Ishikawa (cell line): ENCODE results near the gene STXBP4.

Experiments used
- CEBPB ChIP-seq: IDR thresholded peaks from 2 replicates; pipeline ENCODE4 v1.6.1; 2012
- CREB1 ChIP-seq: IDR thresholded peaks from 2 replicates; pipeline ENCODE4 v1.6.1; 2012; ENCODE audit warnings: low read depth
- EGR1 ChIP-seq: IDR thresholded peaks from 2 replicates; pipeline ENCODE4 v1.6.1; 2012
- EP300 ChIP-seq: IDR thresholded peaks from 2 replicates; pipeline ENCODE4 v1.6.1; 2012; ENCODE audit warnings: borderline replicate concordance
- NFIC ChIP-seq: IDR thresholded peaks from 2 replicates; pipeline ENCODE4 v1.6.1; 2012
- RAD21 ChIP-seq: IDR thresholded peaks from 2 replicates; pipeline ENCODE4 v1.6.1; 2012; ENCODE audit warnings: low read depth
- TAF1 ChIP-seq: IDR thresholded peaks from 2 replicates; pipeline ENCODE4 v1.6.1; 2012; ENCODE audit warnings: low read depth, mild to moderate bottlenecking
- TCF12 ChIP-seq: IDR thresholded peaks from 2 replicates; pipeline ENCODE4 v1.6.1; 2012; ENCODE audit warnings: low read depth
- TEAD4 ChIP-seq: IDR thresholded peaks from 2 replicates; pipeline ENCODE4 v1.6.1; 2012
- YY1 ChIP-seq: IDR thresholded peaks from 2 replicates; pipeline ENCODE4 v1.6.1; 2012; ENCODE audit warnings: low read depth
- ZBTB7A ChIP-seq: IDR thresholded peaks from 2 replicates; pipeline ENCODE4 v1.6.1; 2012; ENCODE audit warnings: low read depth
- TF ChIP-seq, protein P1 (sequence below): IDR thresholded peaks from 2 replicates; pipeline ENCODE4 v1.6.1; 2012
- TF ChIP-seq, protein P2 (sequence below): IDR thresholded peaks from 2 replicates; pipeline ENCODE4 v1.6.1; 2012; ENCODE audit warnings: low read depth, mild to moderate bottlenecking
- TF ChIP-seq, protein P3 (sequence below): IDR thresholded peaks from 2 replicates; pipeline ENCODE4 v1.6.1; 2012

DNA sequence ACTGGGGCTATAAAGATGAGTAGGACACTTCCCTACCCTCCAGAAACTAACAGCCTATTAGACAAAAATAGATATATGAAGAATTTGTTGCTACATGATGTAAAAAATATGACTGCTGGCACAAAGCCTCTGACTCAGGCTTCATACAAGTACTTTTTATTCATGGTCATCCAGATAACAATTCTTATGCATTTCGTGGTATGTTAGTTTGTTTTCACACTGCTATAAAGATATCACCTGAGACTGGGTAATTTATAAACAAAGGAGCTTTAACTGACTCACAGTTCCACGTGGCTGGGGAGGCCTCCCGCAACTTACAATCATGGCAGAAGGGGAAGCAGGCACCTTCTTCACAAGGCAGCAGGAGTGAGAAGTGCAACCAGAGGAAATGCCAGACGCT, 183.7 kb downstream of the STXBP4 start:
- TF ChIP-seq, protein P1, sequence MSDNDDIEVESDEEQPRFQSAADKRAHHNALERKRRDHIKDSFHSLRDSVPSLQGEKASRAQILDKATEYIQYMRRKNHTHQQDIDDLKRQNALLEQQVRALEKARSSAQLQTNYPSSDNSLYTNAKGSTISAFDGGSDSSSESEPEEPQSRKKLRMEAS: no peak
- TF ChIP-seq, protein P2, sequence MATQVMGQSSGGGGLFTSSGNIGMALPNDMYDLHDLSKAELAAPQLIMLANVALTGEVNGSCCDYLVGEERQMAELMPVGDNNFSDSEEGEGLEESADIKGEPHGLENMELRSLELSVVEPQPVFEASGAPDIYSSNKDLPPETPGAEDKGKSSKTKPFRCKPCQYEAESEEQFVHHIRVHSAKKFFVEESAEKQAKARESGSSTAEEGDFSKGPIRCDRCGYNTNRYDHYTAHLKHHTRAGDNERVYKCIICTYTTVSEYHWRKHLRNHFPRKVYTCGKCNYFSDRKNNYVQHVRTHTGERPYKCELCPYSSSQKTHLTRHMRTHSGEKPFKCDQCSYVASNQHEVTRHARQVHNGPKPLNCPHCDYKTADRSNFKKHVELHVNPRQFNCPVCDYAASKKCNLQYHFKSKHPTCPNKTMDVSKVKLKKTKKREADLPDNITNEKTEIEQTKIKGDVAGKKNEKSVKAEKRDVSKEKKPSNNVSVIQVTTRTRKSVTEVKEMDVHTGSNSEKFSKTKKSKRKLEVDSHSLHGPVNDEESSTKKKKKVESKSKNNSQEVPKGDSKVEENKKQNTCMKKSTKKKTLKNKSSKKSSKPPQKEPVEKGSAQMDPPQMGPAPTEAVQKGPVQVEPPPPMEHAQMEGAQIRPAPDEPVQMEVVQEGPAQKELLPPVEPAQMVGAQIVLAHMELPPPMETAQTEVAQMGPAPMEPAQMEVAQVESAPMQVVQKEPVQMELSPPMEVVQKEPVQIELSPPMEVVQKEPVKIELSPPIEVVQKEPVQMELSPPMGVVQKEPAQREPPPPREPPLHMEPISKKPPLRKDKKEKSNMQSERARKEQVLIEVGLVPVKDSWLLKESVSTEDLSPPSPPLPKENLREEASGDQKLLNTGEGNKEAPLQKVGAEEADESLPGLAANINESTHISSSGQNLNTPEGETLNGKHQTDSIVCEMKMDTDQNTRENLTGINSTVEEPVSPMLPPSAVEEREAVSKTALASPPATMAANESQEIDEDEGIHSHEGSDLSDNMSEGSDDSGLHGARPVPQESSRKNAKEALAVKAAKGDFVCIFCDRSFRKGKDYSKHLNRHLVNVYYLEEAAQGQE: no peak
- TF ChIP-seq RAD21 (no peak), EP300 (no peak), TAF1 (no peak), NFIC (no peak), CREB1 (no peak), CEBPB (no peak), ZBTB7A (no peak), TEAD4 (no peak), EGR1 (no peak), TCF12 (no peak), YY1 (no peak)
- TF ChIP-seq, protein P3, sequence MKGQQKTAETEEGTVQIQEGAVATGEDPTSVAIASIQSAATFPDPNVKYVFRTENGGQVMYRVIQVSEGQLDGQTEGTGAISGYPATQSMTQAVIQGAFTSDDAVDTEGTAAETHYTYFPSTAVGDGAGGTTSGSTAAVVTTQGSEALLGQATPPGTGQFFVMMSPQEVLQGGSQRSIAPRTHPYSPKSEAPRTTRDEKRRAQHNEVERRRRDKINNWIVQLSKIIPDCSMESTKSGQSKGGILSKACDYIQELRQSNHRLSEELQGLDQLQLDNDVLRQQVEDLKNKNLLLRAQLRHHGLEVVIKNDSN: no peak
